Tibial artery (tissue), 4 donors: Measurements from ENCODE around the gene KCNK4.
A peak's percentile ranks its signal among the peaks of the same experiment; 100 is the strongest.

Source experiments
- DNase-seq, 2 donors: peaks; one replicate each; pipeline ENCODE4 v3.0.0-alpha.2; 2019
- H3K27ac ChIP-seq, 2 donors: fragments of 200-600 bp; sonication (generic) in 1 of 2; 1 replicate in 1 of 2; 2 replicates in 1 of 2; pipeline ENCODE4 v1.5.1; 2018 to 2019; ENCODE audit warnings: mild to moderate bottlenecking in 1 of 2
- H3K27me3 ChIP-seq, 2 donors: fragments of 200-600 bp; sonication (generic) in 1 of 2; one replicate each; pipeline versions ENCODE4 v1.5.1 to v1.6.0; 2016 to 2019
- H3K36me3 ChIP-seq, 3 donors: fragments of 200-600 bp; sonication (generic) in 2 of 3; one replicate each; pipeline ENCODE4 v1.5.1; 2016 to 2019; ENCODE audit warnings: mild to moderate bottlenecking in 2 of 3
- H3K4me1 ChIP-seq, 4 donors: fragments of 200-600 bp; sonication (generic) in 2 of 4; 1 replicate in 3 of 4; 2 replicates in 1 of 4; pipeline ENCODE4 v1.5.1; 2016 to 2019
- H3K4me3 ChIP-seq, 2 donors: fragments of 200-600 bp; sonication (generic) in 1 of 2; 1 replicate in 1 of 2; 2 replicates in 1 of 2; pipeline ENCODE4 v1.5.1; 2018 to 2019; ENCODE audit warnings: mild to moderate bottlenecking in 2 of 2
- H3K9me3 ChIP-seq, 3 donors: fragments of 200-600 bp; sonication (generic) in 1 of 3; one replicate each; pipeline ENCODE4 v1.5.1; 2016 to 2019
- intact Hi-C: fragments of 100-400 bp; cut with DNase I; formaldehyde crosslinking; loops from one replicate; pipeline ENCODE4 v1.15.0; 2023; ENCODE audit warnings: low total_unique reads
- TF ChIP-seq, protein P1 (sequence below), 2 experiments: fragments of 200-600 bp in 1 of 2; fragments of 450-650 bp in 1 of 2; IDR thresholded peaks; one replicate each; pipeline ENCODE4 v1.5.1; 2017 to 2019; ENCODE audit warnings: antibody characterized with exemption in 2 of 2, mild to moderate bottlenecking in 1 of 2, moderate library complexity in 1 of 2

The KCNK4 gene

GRCh38 chr11:64292460-64293254 is 1.6 kb downstream of the KCNK4 start:
- Histone ChIP-seq H3K4me3 (peak overlapping the region; percentile 28 to 40), H3K27me3 (peaks cover 4 to 93% of the 10 kb centered on the region in 2 donors), H3K27ac (no peak overlapping the region), H3K9me3 (no peaks in the 10 kb centered on the region), H3K4me1 (peaks cover 0 to 24% (median 18%) of the 10 kb centered on the region in 4 donors), H3K36me3 (peaks cover 0 to 5% (median 0%) of the 10 kb centered on the region in 3 donors)
- intact Hi-C loops = no loop called here
- TF ChIP-seq, protein P1, sequence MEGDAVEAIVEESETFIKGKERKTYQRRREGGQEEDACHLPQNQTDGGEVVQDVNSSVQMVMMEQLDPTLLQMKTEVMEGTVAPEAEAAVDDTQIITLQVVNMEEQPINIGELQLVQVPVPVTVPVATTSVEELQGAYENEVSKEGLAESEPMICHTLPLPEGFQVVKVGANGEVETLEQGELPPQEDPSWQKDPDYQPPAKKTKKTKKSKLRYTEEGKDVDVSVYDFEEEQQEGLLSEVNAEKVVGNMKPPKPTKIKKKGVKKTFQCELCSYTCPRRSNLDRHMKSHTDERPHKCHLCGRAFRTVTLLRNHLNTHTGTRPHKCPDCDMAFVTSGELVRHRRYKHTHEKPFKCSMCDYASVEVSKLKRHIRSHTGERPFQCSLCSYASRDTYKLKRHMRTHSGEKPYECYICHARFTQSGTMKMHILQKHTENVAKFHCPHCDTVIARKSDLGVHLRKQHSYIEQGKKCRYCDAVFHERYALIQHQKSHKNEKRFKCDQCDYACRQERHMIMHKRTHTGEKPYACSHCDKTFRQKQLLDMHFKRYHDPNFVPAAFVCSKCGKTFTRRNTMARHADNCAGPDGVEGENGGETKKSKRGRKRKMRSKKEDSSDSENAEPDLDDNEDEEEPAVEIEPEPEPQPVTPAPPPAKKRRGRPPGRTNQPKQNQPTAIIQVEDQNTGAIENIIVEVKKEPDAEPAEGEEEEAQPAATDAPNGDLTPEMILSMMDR (IDR thresholded peaks at IDR 0.05) = no peak
- no peak for DNase-seq

- TF ChIP-seq, protein P1 (IDR thresholded peaks at IDR 0.05) = no peak
- no peak overlapping the region for H3K27ac ChIP-seq
- peaks cover 0 to 31% (median 28%) of the 10 kb centered on the region in 4 donors for H3K4me1 ChIP-seq
- H3K36me3 ChIP-seq = no peaks in the 10 kb centered on the region
- no peaks in the 10 kb centered on the region for H3K9me3 ChIP-seq
- H3K27me3 ChIP-seq = peaks cover 4 to 97% of the 10 kb centered on the region in 2 donors
- H3K4me3 ChIP-seq = no peak overlapping the region
- intact Hi-C loops = no loop called here
- no peak for DNase-seq
These were observed 3.7 kb downstream of the KCNK4 start for GRCh38 chr11:64294774-64295173.

DNA sequence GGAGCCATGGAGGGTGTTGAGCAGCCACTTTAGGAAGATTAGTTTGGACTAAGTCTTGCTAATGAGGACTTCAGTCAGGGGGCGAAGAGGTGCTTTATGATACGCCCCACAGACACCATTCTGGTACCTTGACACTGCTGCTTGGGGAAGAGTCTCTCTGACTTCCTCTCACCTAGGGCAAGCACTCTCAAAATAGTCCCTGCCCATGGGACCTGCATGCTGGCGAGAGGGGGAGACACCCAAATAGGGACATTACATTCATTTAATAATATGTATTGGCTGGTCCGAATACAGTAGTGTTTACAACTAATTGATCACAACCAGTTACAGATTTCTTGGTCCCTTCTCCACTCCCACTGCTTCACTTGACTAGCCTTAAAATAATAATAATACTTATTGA is 4.7 kb downstream of the KCNK4 start:
- Histone ChIP-seq H3K9me3 (no peaks in the 10 kb centered on the region), H3K4me1 (peaks cover 0 to 41% (median 38%) of the 10 kb centered on the region in 4 donors), H3K27me3 (peaks cover 4 to 93% of the 10 kb centered on the region in 2 donors), H3K36me3 (no peaks in the 10 kb centered on the region), H3K27ac (no peak overlapping the region), H3K4me3 (no peak overlapping the region)
- no peak for DNase-seq
- intact Hi-C loops = no loop called here
- TF ChIP-seq, protein P1 (IDR thresholded peaks at IDR 0.05) = no peak

DNA sequence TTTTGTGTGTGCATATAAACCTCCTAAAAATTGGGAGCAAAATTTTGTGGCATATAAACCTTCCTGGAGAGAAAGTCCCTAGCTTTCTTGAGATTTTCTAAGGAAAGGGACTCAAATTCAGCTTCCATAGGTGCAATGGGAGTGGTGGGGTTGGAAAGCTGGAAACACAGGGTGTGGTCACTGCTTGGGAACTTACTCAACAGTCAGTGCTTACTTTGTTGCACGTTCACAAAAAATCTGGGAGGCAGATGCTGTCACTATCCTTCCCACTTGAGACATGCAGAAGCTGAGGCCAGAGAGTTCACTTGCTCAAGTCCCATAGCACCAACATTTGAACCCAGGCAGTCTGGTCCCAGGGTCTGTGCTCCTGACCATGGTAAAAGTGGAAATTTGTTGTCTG is 5.1 kb downstream of the KCNK4 start:
- no peak overlapping the region for H3K4me3 ChIP-seq
- peaks cover 4 to 88% of the 10 kb centered on the region in 2 donors for H3K27me3 ChIP-seq
- peaks cover 0 to 42% (median 38%) of the 10 kb centered on the region in 4 donors for H3K4me1 ChIP-seq
- no peaks in the 10 kb centered on the region for H3K36me3 ChIP-seq
- intact Hi-C loops = no loop called here
- no peaks in the 10 kb centered on the region for H3K9me3 ChIP-seq
- no peak for DNase-seq
- TF ChIP-seq, protein P1 (IDR thresholded peaks at IDR 0.05) = no peak
- no peak overlapping the region for H3K27ac ChIP-seq

GRCh38 chr11:64296830-64297698 is 6.0 kb downstream of the KCNK4 start:
- TF ChIP-seq, protein P1 (IDR thresholded peaks at IDR 0.05) = no peak
- intact Hi-C loops = no loop called here
- no peak for DNase-seq

More at GRCh38 chr11:64296830-64297698, 6.0 kb downstream of the KCNK4 start:
- H3K4me1 ChIP-seq = peaks cover 0 to 37% (median 31%) of the 10 kb centered on the region in 4 donors
- no peak overlapping the region for H3K27ac ChIP-seq
- no peak overlapping the region for H3K4me3 ChIP-seq
- H3K27me3 ChIP-seq = peaks cover 4 to 86% of the 10 kb centered on the region in 2 donors
- no peaks in the 10 kb centered on the region for H3K9me3 ChIP-seq
- no peaks in the 10 kb centered on the region for H3K36me3 ChIP-seq
